ENCODE measurements around the gene MDGA2. TPM values are rescaled to one million over a fixed set of nuclear protein-coding genes. Genes with fewer than 3 reads are reported as not detected.

Gene MDGA2
- total RNA-seq, 1 donor from 2014 or later = 0.75 TPM

DNA sequence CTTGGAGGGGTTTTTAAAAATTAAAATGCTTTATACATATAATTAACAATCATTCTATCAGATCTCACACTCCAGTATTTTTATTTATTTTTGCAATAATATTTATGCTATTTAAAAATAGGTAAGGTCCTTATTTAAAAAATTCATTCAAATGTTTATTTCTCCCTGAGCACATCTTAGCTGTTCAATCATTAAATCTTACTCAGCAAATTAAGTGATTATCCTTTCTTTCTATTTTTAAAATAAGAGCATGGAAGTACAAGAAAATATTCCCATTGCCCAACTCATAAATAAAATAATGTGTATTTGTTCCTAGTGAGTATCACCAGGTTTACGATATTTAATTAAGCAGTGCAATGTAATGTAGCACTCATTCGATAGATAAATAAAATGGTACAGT, 666.7 kb downstream of the MDGA2 start:
- no peak overlapping the region for H3K4me3 ChIP-seq (ENCODE audit: low read depth, low read length)
- DNase-seq (ENCODE audit: low read depth) = no peak
- no peaks in the 10 kb centered on the region for H3K36me3 ChIP-seq (ENCODE audit: control insufficient read depth, insufficient read depth, low read length)
- TF ChIP-seq, protein P1, sequence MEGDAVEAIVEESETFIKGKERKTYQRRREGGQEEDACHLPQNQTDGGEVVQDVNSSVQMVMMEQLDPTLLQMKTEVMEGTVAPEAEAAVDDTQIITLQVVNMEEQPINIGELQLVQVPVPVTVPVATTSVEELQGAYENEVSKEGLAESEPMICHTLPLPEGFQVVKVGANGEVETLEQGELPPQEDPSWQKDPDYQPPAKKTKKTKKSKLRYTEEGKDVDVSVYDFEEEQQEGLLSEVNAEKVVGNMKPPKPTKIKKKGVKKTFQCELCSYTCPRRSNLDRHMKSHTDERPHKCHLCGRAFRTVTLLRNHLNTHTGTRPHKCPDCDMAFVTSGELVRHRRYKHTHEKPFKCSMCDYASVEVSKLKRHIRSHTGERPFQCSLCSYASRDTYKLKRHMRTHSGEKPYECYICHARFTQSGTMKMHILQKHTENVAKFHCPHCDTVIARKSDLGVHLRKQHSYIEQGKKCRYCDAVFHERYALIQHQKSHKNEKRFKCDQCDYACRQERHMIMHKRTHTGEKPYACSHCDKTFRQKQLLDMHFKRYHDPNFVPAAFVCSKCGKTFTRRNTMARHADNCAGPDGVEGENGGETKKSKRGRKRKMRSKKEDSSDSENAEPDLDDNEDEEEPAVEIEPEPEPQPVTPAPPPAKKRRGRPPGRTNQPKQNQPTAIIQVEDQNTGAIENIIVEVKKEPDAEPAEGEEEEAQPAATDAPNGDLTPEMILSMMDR (IDR thresholded peaks at IDR 0.05; ENCODE audit: insufficient read depth, low read length, poor library complexity, severe bottlenecking) = no peak
- H3K27me3 ChIP-seq (ENCODE audit: control insufficient read depth, insufficient read depth, low read length) = no peaks in the 10 kb centered on the region

GRCh38 chr14:46999661-47000060, 675.7 kb downstream of the MDGA2 start:
- Histone ChIP-seq H3K4me3 (ENCODE audit: low read depth, low read length) (no peak overlapping the region), H3K27me3 (ENCODE audit: control insufficient read depth, insufficient read depth, low read length) (no peaks in the 10 kb centered on the region), H3K36me3 (ENCODE audit: control insufficient read depth, insufficient read depth, low read length) (no peaks in the 10 kb centered on the region)
- no peak for DNase-seq (ENCODE audit: low read depth)
- TF ChIP-seq, protein P1 (IDR thresholded peaks at IDR 0.05; ENCODE audit: insufficient read depth, low read length, poor library complexity, severe bottlenecking) = no peak

- TF ChIP-seq, protein P1 (IDR thresholded peaks at IDR 0.05; ENCODE audit: insufficient read depth, low read length, poor library complexity, severe bottlenecking) = no peak
These were observed 685.8 kb downstream of the MDGA2 start for GRCh38 chr14:46989566-46989965.

DNA sequence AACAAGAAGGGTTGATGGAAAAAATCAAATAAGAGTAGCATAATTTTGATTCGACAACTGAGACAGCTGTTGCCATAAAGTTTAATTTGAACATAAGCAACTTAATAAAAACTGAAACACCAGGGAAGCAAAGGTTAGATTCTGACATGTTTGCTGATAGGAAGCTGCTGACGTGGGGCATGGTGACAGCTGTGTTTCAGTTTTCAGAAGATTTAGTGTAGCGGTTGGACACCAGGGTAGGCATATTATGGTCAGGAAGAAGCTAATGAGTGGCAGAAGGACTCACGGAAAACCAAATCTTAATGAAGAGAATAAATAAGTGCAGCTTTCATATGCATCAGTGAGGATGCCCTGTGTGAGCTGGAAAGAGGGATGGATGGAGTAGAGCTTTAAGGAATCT, 687.1 kb downstream of the MDGA2 start:
- no peak overlapping the region for H3K4me3 ChIP-seq (ENCODE audit: low read depth, low read length)
- TF ChIP-seq, protein P1 (IDR thresholded peaks at IDR 0.05; ENCODE audit: insufficient read depth, low read length, poor library complexity, severe bottlenecking) = no peak
- H3K36me3 ChIP-seq (ENCODE audit: control insufficient read depth, insufficient read depth, low read length) = no peaks in the 10 kb centered on the region
- no peak for DNase-seq (ENCODE audit: low read depth)
- H3K27me3 ChIP-seq (ENCODE audit: control insufficient read depth, insufficient read depth, low read length) = no peaks in the 10 kb centered on the region

More at GRCh38 chr14:46989566-46989965, 685.8 kb downstream of the MDGA2 start:
- Histone ChIP-seq H3K36me3 (ENCODE audit: control insufficient read depth, insufficient read depth, low read length) (no peaks in the 10 kb centered on the region), H3K27me3 (ENCODE audit: control insufficient read depth, insufficient read depth, low read length) (no peaks in the 10 kb centered on the region), H3K4me3 (ENCODE audit: low read depth, low read length) (no peak overlapping the region)
- DNase-seq (ENCODE audit: low read depth) = no peak

DNA sequence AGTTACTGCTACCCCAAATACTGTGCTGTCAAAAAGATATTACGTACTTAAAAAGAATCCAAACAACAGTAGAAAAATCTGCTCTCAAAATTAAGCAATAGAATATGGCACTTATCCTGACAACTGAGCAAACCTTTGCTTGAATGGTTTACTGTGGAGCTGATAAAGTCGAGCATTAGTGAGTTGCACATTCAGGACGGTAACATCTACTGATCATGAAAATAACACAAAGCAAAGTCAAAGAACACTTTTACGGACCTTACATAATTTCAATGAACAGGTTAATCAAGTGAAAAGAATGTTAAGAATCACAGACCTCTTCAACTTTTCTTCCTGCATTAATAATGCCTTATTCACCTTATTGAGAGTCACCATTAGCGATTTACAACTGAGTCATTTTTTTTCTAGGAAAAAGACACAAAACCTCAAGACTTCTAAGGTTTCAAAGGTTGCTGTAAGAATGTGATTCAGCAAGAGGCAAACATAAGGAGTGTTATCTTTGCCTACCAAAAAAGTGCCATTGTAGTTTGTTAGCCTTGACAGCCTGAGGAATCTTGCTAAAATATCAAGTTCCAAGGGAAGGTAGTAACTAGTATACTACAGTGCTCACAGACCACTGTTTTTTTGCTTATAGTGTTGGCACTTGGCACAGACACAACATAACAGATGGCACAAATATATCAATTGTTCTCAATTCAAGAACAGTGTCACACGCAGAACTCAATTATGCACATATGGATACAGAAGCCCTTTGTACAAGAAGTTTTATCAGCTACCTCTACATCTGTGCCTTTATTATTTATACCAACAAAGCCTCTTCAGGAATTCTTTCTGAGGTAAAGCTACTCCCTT, 689.6 kb downstream of the MDGA2 start:
- Histone ChIP-seq H3K36me3 (ENCODE audit: control insufficient read depth, insufficient read depth, low read length) (no peaks in the 10 kb centered on the region), H3K27me3 (ENCODE audit: control insufficient read depth, insufficient read depth, low read length) (no peaks in the 10 kb centered on the region), H3K4me3 (ENCODE audit: low read depth, low read length) (no peak overlapping the region)
- DNase-seq (ENCODE audit: low read depth) = peak; percentile 16
- TF ChIP-seq, protein P1 (IDR thresholded peaks at IDR 0.05; ENCODE audit: insufficient read depth, low read length, poor library complexity, severe bottlenecking) = no peak

GRCh38 chr14:46973295-46973694, 702.1 kb downstream of the MDGA2 start:
- H3K36me3 ChIP-seq (ENCODE audit: control insufficient read depth, insufficient read depth, low read length) = no peaks in the 10 kb centered on the region
- TF ChIP-seq, protein P1 (IDR thresholded peaks at IDR 0.05; ENCODE audit: insufficient read depth, low read length, poor library complexity, severe bottlenecking) = no peak
- H3K27me3 ChIP-seq (ENCODE audit: control insufficient read depth, insufficient read depth, low read length) = no peaks in the 10 kb centered on the region
- DNase-seq (ENCODE audit: low read depth) = no peak
- no peak overlapping the region for H3K4me3 ChIP-seq (ENCODE audit: low read depth, low read length)

Data from kidney epithelial cell (primary cell).